ENCODE measurements around the gene TCEA3. TPM values are rescaled to one million over a fixed set of nuclear protein-coding genes. Genes with fewer than 3 reads are reported as not detected.

TCEA3 gene
- total and polyA plus RNA-seq, 2 experiments from 2014 or later = not detected

- no peak for ATAC-seq
- Histone ChIP-seq H3K79me2 (replicated peaks; ENCODE audit: insufficient read depth) (peaks cover 66% of the 10 kb centered on the region), H3K27ac (ENCODE audit: low read depth) (no peak overlapping the region), H4K20me1 (replicated peaks; ENCODE audit: insufficient read depth) (peaks cover 61% of the 10 kb centered on the region), H3K4me2 (peak overlapping the region; percentile 93), H3K9me2 (ENCODE audit: insufficient read depth) (no peaks in the 10 kb centered on the region), H3K27me3 (ENCODE audit: insufficient read depth) (peaks cover 23% of the 10 kb centered on the region), H3K4me3 (peak overlapping the region; percentile 88), H3K4me1 (ENCODE audit: insufficient read depth) (peaks cover 36% of the 10 kb centered on the region), H2AFZ (no peak overlapping the region), H3F3A (replicated peaks; ENCODE audit: low read depth) (peaks cover 5% of the 10 kb centered on the region; the same call in 1 of the 2 replicates), H3K36me3 (ENCODE audit: insufficient read depth) (peaks cover 16% of the 10 kb centered on the region)
- Mint-ChIP-seq H3K27ac (no peak overlapping the region), H3K9me3 (no peaks in the 10 kb centered on the region; the same call in 2 of the 3 replicates), H3K27me3 (ENCODE audit: insufficient read depth, low read depth, poor library complexity) (peaks cover 24% of the 10 kb centered on the region), H3K4me1 (peaks cover 34% of the 10 kb centered on the region), H3K4me3 (peak overlapping the region; percentile 95), H3K36me3 (ENCODE audit: low read depth) (peaks cover 15% of the 10 kb centered on the region)
- TF ChIP-seq ZNF114 (CRISPR knock-in tag; IDR thresholded peaks at IDR 0.05) = no peak
- TF ChIP-seq ZNF462 (CRISPR knock-in tag; IDR thresholded peaks at IDR 0.05) = no peak
- TF ChIP-seq ZNF331 (CRISPR knock-in tag; IDR thresholded peaks at IDR 0.05; ENCODE audit: low read depth) = no peak
- no peak for TF ChIP-seq ETS1 (IDR thresholded peaks at IDR 0.05)
- no peak for TF ChIP-seq JUNB (IDR thresholded peaks at IDR 0.05; ENCODE audit: unreplicated experiment)
- TF ChIP-seq EZH2 (IDR thresholded peaks at IDR 0.05; ENCODE audit: low read depth, unreplicated experiment) = no peak
- no peak for TF ChIP-seq POLR2AphosphoS5 (IDR thresholded peaks at IDR 0.05; ENCODE audit: low read depth)
- TF ChIP-seq CTCF (conservative IDR thresholded peaks at IDR 0.05; ENCODE audit: low read depth in 2 of 2) = no peak
- TF ChIP-seq EZH2phosphoT487 (IDR thresholded peaks at IDR 0.05; ENCODE audit: unreplicated experiment) = no peak
- no peak for TF ChIP-seq NANOG (IDR thresholded peaks at IDR 0.05; ENCODE audit: borderline replicate concordance)
- no peak for TF ChIP-seq STAT1 (IDR thresholded peaks at IDR 0.05; ENCODE audit: unreplicated experiment)
- no peak for TF ChIP-seq CREB1 (CRISPR knock-in tag; IDR thresholded peaks at IDR 0.05; ENCODE audit: low read depth)
- no peak for TF ChIP-seq REST (IDR thresholded peaks at IDR 0.05; ENCODE audit: unreplicated experiment)
- DNase-seq (ENCODE audit: low spot score) = no peak
Observed at GRCh38 chr1:23341931-23342692, 82.4 kb downstream of the TCEA3 start.
